ENCODE measurements around the gene SP2.

The SP2 gene

GRCh38 chr17:47895856-47896671 lies at the start of gene SP2:
Gene SP2 (plus strand): TSS chr17:47896236. CDS start chr17:47896287, 51 bp downstream.
- peak; percentile 100 for DNase-seq

- no peak for DNase-seq
These were observed 49.2 kb upstream of the SP2 start for GRCh38 chr17:47846716-47847340.

GRCh38 chr17:47847341-47848197 lies 48.5 kb upstream of the SP2 start:
- no peak for DNase-seq

GRCh38 chr17:47848198-47848513 lies 47.9 kb upstream of the SP2 start:
- DNase-seq, result no peak

- no peak for DNase-seq
These were observed 45.7 kb upstream of the SP2 start for GRCh38 chr17:47850373-47850691.

GRCh38 chr17:47850692-47851573 lies 45.1 kb upstream of the SP2 start, which contains the start of gene SP6:
Gene SP6 (minus strand): TSS chr17:47851163. CDS start chr17:47848429, 2,734 bp downstream.
- peak; percentile 62 for DNase-seq

- no peak for DNase-seq
These were observed 44.3 kb upstream of the SP2 start for GRCh38 chr17:47851764-47852112.

- no peak for DNase-seq
These were observed 43.7 kb upstream of the SP2 start for GRCh38 chr17:47852113-47852949.

- DNase-seq, result no peak
These were observed 42.4 kb upstream of the SP2 start for GRCh38 chr17:47853616-47854015.

- DNase-seq, result no peak
These were observed 40.3 kb upstream of the SP2 start for GRCh38 chr17:47855737-47856136.

- DNase-seq, result no peak
These were observed 39.2 kb upstream of the SP2 start for GRCh38 chr17:47856830-47857229.

- DNase-seq, result no peak
These were observed 38.2 kb upstream of the SP2 start for GRCh38 chr17:47857551-47858455.

GRCh38 chr17:47860386-47860785 lies 35.6 kb upstream of the SP2 start:
- DNase-seq, result no peak

GRCh38 chr17:47862621-47863440 lies 33.2 kb upstream of the SP2 start:
- DNase-seq, result peak; percentile 92

- DNase-seq, result no peak
These were observed 31.2 kb upstream of the SP2 start for GRCh38 chr17:47864791-47865216.

- no peak for DNase-seq
These were observed 29.1 kb upstream of the SP2 start for GRCh38 chr17:47866941-47867340.

GRCh38 chr17:47867813-47868533 lies 28.1 kb upstream of the SP2 start:
- DNase-seq, result no peak

GRCh38 chr17:47869114-47869513 lies 26.9 kb upstream of the SP2 start:
- no peak for DNase-seq

GRCh38 chr17:47870056-47870455 lies 26.0 kb upstream of the SP2 start:
- DNase-seq, result no peak
